Fibroblast of skin of left quadriceps (primary cell): ENCODE data around the gene TMEM235.
"Not testable (repeated sequence)": the region's sequence is repeated elsewhere in the genome, so short reads cannot be mapped to it uniquely, and the experiment has no call there.

ENCODE experiments used
- DNase-seq, 2 experiments: peaks; one replicate each; pipeline ENCODE4 v3.0.0-alpha.2; 2013; ENCODE audit warnings: low read depth in 2 of 2

Gene TMEM235

GRCh38 chr17:78238823-78239488, 7.5 kb downstream of the TMEM235 start:
- DNase-seq: no peak

- DNase-seq: no peak
These were observed 8.1 kb downstream of the TMEM235 start for GRCh38 chr17:78239489-78239931.

GRCh38 chr17:78240012-78240655, 8.7 kb downstream of the TMEM235 start:
- no peak for DNase-seq

- no peak for DNase-seq
These were observed 9.4 kb downstream of the TMEM235 start for GRCh38 chr17:78240839-78241238.

GRCh38 chr17:78241277-78242023, 10.0 kb downstream of the TMEM235 start:
- no peak for DNase-seq

- no peak for DNase-seq
These were observed 10.8 kb downstream of the TMEM235 start for GRCh38 chr17:78242024-78242742.

GRCh38 chr17:78247304-78247703, 15.9 kb downstream of the TMEM235 start:
- no peak for DNase-seq

- no peak for DNase-seq
These were observed 16.9 kb downstream of the TMEM235 start for GRCh38 chr17:78248051-78248914.

GRCh38 chr17:78249074-78249817, 17.8 kb downstream of the TMEM235 start:
- no peak for DNase-seq

- DNase-seq: no peak
These were observed 18.7 kb downstream of the TMEM235 start for GRCh38 chr17:78249818-78250806.

- peak; percentile 54 to 63 for DNase-seq
These were observed 19.7 kb downstream of the TMEM235 start for GRCh38 chr17:78250891-78251772.

GRCh38 chr17:78251773-78252103, 20.3 kb downstream of the TMEM235 start:
- DNase-seq: no peak

- DNase-seq: no peak
These were observed 20.7 kb downstream of the TMEM235 start for GRCh38 chr17:78252111-78252634.

GRCh38 chr17:78252701-78253635, 21.5 kb downstream of the TMEM235 start:
- DNase-seq: no peak

GRCh38 chr17:78253636-78253945, 22.2 kb downstream of the TMEM235 start:
- not testable (repeated sequence) for DNase-seq

- peak; percentile 59 for DNase-seq
These were observed 22.7 kb downstream of the TMEM235 start for GRCh38 chr17:78253946-78254672.
